CD4-positive, alpha-beta T cell treated with Interleukin-17A for 4 hours (primary cell): ENCODE measurements around the gene ANKRD50.

Source experiments
- DNase-seq: peaks from one replicate; pipeline ENCODE4 v3.0.0-alpha.2; 2020; ENCODE audit warnings: mixed read lengths

Gene ANKRD50

GRCh38 chr4:124633285-124633941 lies 79.1 kb downstream of the ANKRD50 start:
- no peak for DNase-seq

DNA sequence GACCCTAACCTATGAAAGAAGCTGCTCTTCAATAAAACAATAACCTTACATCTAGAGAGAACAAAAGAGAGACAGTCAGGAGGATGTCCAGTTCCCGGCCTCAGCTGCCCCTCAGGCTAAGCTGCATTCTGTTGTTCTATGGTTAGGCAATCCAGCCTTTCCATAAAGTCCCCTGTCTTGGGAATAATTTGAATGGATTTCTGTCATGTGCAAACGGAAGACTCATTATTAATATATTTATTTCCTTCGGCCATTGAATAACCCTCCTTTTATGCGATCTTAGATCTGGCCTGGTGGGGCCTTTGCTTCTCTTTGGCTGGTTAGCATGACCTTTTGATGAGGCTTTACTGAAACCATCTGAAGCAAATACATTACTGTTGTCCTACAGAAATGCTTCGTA lies 80.1 kb downstream of the ANKRD50 start:
- DNase-seq: no peak

- no peak for DNase-seq
Measured at GRCh38 chr4:124631760-124632159, 80.8 kb downstream of the ANKRD50 start.

DNA sequence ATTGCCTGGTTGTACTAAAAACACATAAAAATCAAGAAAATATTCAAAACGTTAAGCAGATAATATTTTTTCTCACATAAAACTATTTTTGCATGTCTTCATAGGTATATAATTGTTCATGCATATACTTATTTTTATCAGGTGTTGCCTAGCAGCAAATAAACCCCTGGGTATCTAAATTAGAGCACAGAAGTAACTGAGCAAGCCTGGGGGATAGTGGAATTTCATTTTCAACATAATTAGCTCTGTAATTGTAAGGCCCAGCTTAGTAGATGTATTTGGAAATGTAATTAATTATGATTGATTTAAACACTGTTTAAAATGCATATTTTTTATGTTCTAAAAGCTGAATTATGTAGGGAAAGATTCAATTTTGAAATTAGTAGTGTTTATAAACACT lies 82.9 kb downstream of the ANKRD50 start:
- no peak for DNase-seq
